Heart right ventricle (tissue), 16 donors: ENCODE data around the gene KCNH8. TPM values are rescaled to one million over a fixed set of nuclear protein-coding genes. Genes with fewer than 3 reads are reported as not detected.

ENCODE experiments used
- ATAC-seq, 8 donors: fragments of 200-7000 bp; cut with Tn5 transposase; one replicate each; pipeline ENCODE4 v1.9.1; 2020; ENCODE audit warnings: mild to moderate bottlenecking in 8 of 8, moderate library complexity in 8 of 8, moderate number of reproducible peaks in 1 of 8
- DNase-seq, 2 donors: peaks; one replicate each; pipeline ENCODE4 v3.0.0-alpha.2; 2020
- H3K27ac ChIP-seq, 10 donors: fragments of 200-600 bp; sonication (generic) in 2 of 10; one replicate each; pipeline versions ENCODE4 v1.5.0 to v1.8.0; 2020 to 2022; ENCODE audit warnings: mild to moderate bottlenecking in 3 of 10
- H3K27me3 ChIP-seq, 7 donors: fragments of 200-600 bp; one replicate each; pipeline ENCODE4 v1.8.0; 2021 to 2022; ENCODE audit warnings: mild to moderate bottlenecking in 2 of 7
- H3K36me3 ChIP-seq, 9 donors: fragments of 200-600 bp; sonication (generic) in 1 of 9; one replicate each; pipeline versions ENCODE4 v1.5.0 to v1.8.0; 2020 to 2022; ENCODE audit warnings: mild to moderate bottlenecking in 2 of 9
- H3K4me1 ChIP-seq, 9 donors: fragments of 200-600 bp; sonication (generic) in 1 of 9; one replicate each; pipeline versions ENCODE4 v1.5.0 to v1.8.0; 2020 to 2022; ENCODE audit warnings: mild to moderate bottlenecking in 4 of 9
- H3K4me3 ChIP-seq, 10 donors: fragments of 200-600 bp; sonication (generic) in 2 of 10; one replicate each; pipeline versions ENCODE4 v1.5.0 to v1.8.0; 2020 to 2022; ENCODE audit warnings: mild to moderate bottlenecking in 7 of 10, moderate library complexity in 2 of 10
- H3K9me3 ChIP-seq, 11 donors: fragments of 200-600 bp in 10 of 11; sonication (generic) in 2 of 11; one replicate each; pipeline versions ENCODE4 v1.5.0 to v1.8.0; 2013 to 2022; ENCODE audit warnings: mild to moderate bottlenecking in 2 of 11, control low read depth in 1 of 11, moderate library complexity in 1 of 11
- WGBS, 2 donors: extraction: QIAGEN DNeasy Blood & Tissue Kit; methylation state at CpG; one replicate each; pipeline ENCODE4 v1.1.7; 2013; ENCODE audit warnings: inconsistent platforms in 1 of 2; 5-methylcytosine and 5-hydroxymethylcytosine counted together
- intact Hi-C, 10 donors: fragments of 100-400 bp; cut with DNase I; formaldehyde crosslinking; loops; one replicate each; pipeline versions ENCODE4 v1.11.1 to v1.14.2; 2022
- polyA plus RNA-seq, 2 donors: library from polyadenylated mRNA; stranded (reverse); fragments of 200-250 nt; gene quantifications; one replicate each; pipeline ENCODE4 v1.2.3, GENCODE V29; 2013
- total RNA-seq, 10 donors: library from RNA; stranded (reverse); fragmentation: NEBNext Ultra II Directional in 3 of 10; extraction: Animal tissue kit (Norgen Biotek cat#: 25700) in 3 of 10; gene quantifications; one replicate each; pipeline versions ENCODE4 v1.2.1 to v1.2.4, GENCODE V29; 2021 to 2023
- TF ChIP-seq, protein P1 (sequence below), 9 donors: fragments of 200-600 bp; sonication (generic) in 2 of 9; IDR thresholded peaks; one replicate each; pipeline versions ENCODE4 v1.5.0 to v1.8.0; 2021 to 2022; ENCODE audit warnings: antibody characterized with exemption in 9 of 9, mild to moderate bottlenecking in 5 of 9, moderate library complexity in 1 of 9
- donor health status: Arrhythmogenic right ventricular cardiomyopathy.
- donor health status: ischemic (EF 13 %, LVEDD 7.1; RV severe dilation, severe dysfunction).
- donor health status: healthy with polysubstance abuse.
- donor health status: DM: no; HTN: yes; CAD: no.
- donor health status: DM: no; HTN: no; CAD: no.
- donor health status: ischemic (EF 25% LVEDD 6.9; RV normal size, moderate dysfunction).
- donor health status: ischemic (EF 25% LVEDD 5.7; RV mildly dilated, moderate dysfunction).
- donor health status: healthy.
- donor health status: DM: yes; HTN: yes; CAD: no.
- donor health status: Ischemic cardiomyopathy.
- donor health status: ischemic (EF 35%, LVEDD 5.7; RV mildly dilated, moderate dysfunction).
- donor health status: nonischemic (EF 11% LVEDD 7.7; RV severe dilation, severe dysfunction).
- donor health status: DM: yes; HTN: yes; CAD: no.
- donor health status: PGD.
- donor health status: ischemic (EF 29% LVEDD 5.4; RV normal size, mild dysfunction).
- donor health status: nonischemic (EF 23%, LVEDD 6.1; RV moderate dilation, normal function).

The KCNH8 gene
- total and polyA plus RNA-seq, 12 donors = 0.03 to 0.50 (median 0.10) TPM; not detected in 3

DNA sequence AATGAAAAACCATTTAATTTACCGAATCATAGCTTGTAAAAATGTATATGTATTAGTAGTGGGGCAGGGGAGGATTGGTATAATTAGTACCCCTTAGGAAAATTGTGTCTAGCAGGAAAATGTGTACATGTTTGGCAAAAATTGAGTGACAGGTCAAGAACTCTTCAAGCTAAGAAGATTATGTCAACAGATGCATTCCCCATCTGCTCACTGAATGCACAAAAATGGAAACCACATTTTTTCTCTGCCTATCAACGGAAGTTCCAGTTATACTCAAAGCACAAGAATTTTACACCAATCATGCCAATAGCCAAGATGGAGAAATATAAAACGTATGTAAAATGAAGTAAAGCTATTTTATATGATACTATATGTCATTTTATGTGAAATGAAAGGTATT, 377.8 kb downstream of the KCNH8 start:
- ATAC-seq = no peak
- TF ChIP-seq, protein P1, sequence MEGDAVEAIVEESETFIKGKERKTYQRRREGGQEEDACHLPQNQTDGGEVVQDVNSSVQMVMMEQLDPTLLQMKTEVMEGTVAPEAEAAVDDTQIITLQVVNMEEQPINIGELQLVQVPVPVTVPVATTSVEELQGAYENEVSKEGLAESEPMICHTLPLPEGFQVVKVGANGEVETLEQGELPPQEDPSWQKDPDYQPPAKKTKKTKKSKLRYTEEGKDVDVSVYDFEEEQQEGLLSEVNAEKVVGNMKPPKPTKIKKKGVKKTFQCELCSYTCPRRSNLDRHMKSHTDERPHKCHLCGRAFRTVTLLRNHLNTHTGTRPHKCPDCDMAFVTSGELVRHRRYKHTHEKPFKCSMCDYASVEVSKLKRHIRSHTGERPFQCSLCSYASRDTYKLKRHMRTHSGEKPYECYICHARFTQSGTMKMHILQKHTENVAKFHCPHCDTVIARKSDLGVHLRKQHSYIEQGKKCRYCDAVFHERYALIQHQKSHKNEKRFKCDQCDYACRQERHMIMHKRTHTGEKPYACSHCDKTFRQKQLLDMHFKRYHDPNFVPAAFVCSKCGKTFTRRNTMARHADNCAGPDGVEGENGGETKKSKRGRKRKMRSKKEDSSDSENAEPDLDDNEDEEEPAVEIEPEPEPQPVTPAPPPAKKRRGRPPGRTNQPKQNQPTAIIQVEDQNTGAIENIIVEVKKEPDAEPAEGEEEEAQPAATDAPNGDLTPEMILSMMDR (IDR thresholded peaks at IDR 0.05) = no peak
- H3K36me3 ChIP-seq = no peaks in the 10 kb centered on the region

DNA sequence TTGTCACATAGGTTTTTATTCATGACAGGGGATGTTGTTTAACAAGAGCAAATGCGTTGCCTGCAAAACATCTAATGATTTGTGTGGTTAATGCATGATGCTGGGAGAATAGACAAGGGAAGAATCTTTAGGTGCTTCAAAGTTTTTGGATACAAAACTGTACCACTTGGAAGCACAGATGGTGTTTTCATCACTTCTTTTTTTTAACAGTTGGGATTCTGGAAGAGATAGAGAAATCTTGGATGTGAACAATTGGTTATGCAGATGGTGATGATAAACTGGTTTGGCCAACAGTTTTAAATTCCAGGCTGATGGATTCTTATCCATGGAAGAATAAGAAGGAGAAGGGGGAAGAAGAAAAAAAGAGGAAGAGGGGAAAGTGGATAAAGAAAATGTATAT, 379.4 kb downstream of the KCNH8 start:
- no peak overlapping the region for H3K4me3 ChIP-seq
- WGBS, 2 donors = 84 to 90% methylated on average over 1 of the region's 1 CpG
- H3K9me3 ChIP-seq = no peaks in the 10 kb centered on the region
- TF ChIP-seq, protein P1 (IDR thresholded peaks at IDR 0.05) = no peak
- H3K27ac ChIP-seq = no peak overlapping the region
- ATAC-seq (no peak), DNase-seq (no peak)
- no peaks in the 10 kb centered on the region for H3K4me1 ChIP-seq
- intact Hi-C loops = no loop called here
- H3K27me3 ChIP-seq = no peaks in the 10 kb centered on the region
- H3K36me3 ChIP-seq = no peaks in the 10 kb centered on the region

More for the DNA sequence above, 377.8 kb downstream of the KCNH8 start:
- intact Hi-C loops = no loop called here
- Histone ChIP-seq H3K4me3 (no peak overlapping the region), H3K27me3 (no peaks in the 10 kb centered on the region), H3K4me1 (no peaks in the 10 kb centered on the region), H3K27ac (no peak overlapping the region), H3K9me3 (no peaks in the 10 kb centered on the region)
- no peak for DNase-seq
- WGBS, 2 donors = 61 to 73% methylated on average over 3 of the region's 3 CpGs

DNA sequence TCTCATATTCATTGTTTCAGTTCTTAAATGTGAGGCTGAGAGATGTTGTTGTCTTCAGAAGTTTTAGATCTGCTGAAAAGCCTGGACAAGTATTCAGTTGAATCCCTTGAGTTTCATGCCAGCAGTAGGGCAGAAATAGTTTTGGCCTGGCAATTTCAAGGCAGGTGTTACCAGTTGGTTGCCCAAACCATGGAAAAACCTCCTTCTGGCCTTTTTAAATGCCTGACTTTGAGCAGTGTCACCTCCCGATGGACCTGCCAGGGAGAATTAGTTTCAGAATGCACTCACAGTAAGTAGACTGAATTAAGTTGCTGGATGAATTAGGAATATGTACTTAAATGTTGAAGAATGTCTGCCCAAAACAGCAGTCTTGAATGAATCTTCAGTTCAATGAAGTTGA, 383.1 kb downstream of the KCNH8 start:
- Histone ChIP-seq H3K36me3 (no peaks in the 10 kb centered on the region), H3K4me3 (no peak overlapping the region), H3K27me3 (no peaks in the 10 kb centered on the region), H3K27ac (no peak overlapping the region), H3K9me3 (no peaks in the 10 kb centered on the region), H3K4me1 (no peaks in the 10 kb centered on the region)
- TF ChIP-seq, protein P1 (IDR thresholded peaks at IDR 0.05) = no peak
- WGBS, 2 donors = 91 to 93% methylated on average over 1 of the region's 1 CpG
- ATAC-seq (no peak), DNase-seq (no peak)
- intact Hi-C loops = no loop called here

DNA sequence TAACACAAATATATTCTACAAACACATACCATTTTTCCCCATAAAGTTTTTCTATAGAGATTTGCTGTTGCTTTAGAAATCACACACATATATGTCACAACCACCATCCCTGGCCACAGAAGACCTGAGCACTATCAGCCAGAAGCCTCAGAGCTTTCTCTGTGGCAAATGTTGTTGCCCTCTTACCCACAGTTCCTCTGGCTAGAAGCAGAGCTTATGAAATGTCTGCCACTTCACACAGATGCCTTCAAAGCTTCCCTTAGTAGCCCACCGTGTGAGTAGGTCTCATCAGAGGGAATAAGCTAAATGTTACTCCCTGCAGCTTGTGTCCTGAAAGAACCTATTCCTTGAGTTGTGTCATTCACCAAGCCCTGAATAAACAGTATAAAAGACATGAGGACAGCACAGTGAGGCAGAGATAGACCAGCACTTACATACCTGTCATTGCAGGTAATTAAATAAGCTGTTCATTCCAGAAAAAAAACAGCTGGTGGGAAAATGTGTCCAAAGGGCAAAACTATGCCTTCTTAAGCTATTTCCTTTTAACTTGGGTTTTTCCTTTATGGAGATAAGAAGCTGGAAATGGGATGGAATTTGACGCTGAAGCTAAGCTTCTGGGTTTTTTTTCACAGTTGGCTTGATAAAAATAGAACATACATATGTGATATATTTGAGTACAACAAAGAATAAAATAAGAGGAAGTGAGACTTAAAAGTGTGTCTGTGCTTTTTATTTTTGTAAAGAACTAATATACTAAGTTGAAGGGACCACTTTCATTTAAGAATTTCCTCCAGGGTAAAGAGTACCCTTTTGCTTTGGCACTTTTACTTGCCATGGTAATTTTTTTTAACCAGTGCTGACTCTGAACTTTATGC, 391.4 kb downstream of the KCNH8 start:
- WGBS, 2 donors = 32 to 40% methylated on average over 2 of the region's 2 CpGs
- H3K4me3 ChIP-seq = no peak overlapping the region
- no peak overlapping the region for H3K27ac ChIP-seq
- TF ChIP-seq, protein P1 (IDR thresholded peaks at IDR 0.05) = no peak
- H3K9me3 ChIP-seq = no peaks in the 10 kb centered on the region
- DNase-seq (no peak), ATAC-seq (no peak)
- no peaks in the 10 kb centered on the region for H3K27me3 ChIP-seq
- intact Hi-C loops = loop anchor here in 4 of 10 donors (5.0 to 10.0 kb wide), 3 partner anchors 192 to 475 kb away; no protein-coding TSS in a partner anchor
- H3K4me1 ChIP-seq = no peaks in the 10 kb centered on the region
- no peaks in the 10 kb centered on the region for H3K36me3 ChIP-seq
